Stimulated activated effector memory CD8-positive, alpha-beta T cell treated with anti-CD3 and anti-CD28 coated beads, Interleukin-12 subunit alpha, Interleukin-12 subunit beta, amount 100 ng/mL, for 72 hours (primary cell): ENCODE measurements around the gene ZNF79.
A peak's percentile ranks its signal among the peaks of the same experiment; 100 is the strongest.

Experiments used
- ATAC-seq: fragments of 150-1000 bp; cut with Tn5 transposase; 2 replicates; pipeline ENCODE4 v1.10.0; 2021
- DNase-seq, 2 donors: peaks; one replicate each; pipeline ENCODE4 v3.0.0; 2021 to 2022; ENCODE audit warnings: low spot score in 2 of 2
- H3K27ac Mint-ChIP-seq: one replicate; pipeline ENCODE4 v1.8.0; 2022; ENCODE audit warnings: mild to moderate bottlenecking, mixed read lengths
- H3K36me3 Mint-ChIP-seq: one replicate; pipeline ENCODE4 v1.8.0; 2022; ENCODE audit warnings: mild to moderate bottlenecking, mixed read lengths
- H3K4me1 Mint-ChIP-seq: one replicate; pipeline ENCODE4 v1.8.0; 2022; ENCODE audit warnings: mixed read lengths
- H3K4me3 Mint-ChIP-seq: one replicate; pipeline ENCODE4 v1.8.0; 2022; ENCODE audit warnings: mild to moderate bottlenecking, mixed read lengths
- H3K9me3 Mint-ChIP-seq: one replicate; pipeline ENCODE4 v1.8.0; 2022; ENCODE audit warnings: mixed read lengths

ZNF79 gene

GRCh38 chr9:127489471-127490115, 65.4 kb downstream of the ZNF79 start:
- H3K27ac Mint-ChIP-seq = no peak overlapping the region
- no peaks in the 10 kb centered on the region for H3K4me1 Mint-ChIP-seq
- H3K4me3 Mint-ChIP-seq = no peak overlapping the region
- ATAC-seq = no peak
- no peak for DNase-seq
- no peaks in the 10 kb centered on the region for H3K9me3 Mint-ChIP-seq
- peaks cover 58% of the 10 kb centered on the region for H3K36me3 Mint-ChIP-seq

- Mint-ChIP-seq H3K4me1 (no peaks in the 10 kb centered on the region), H3K9me3 (no peaks in the 10 kb centered on the region), H3K27ac (no peak overlapping the region), H3K36me3 (peaks cover 47% of the 10 kb centered on the region), H3K4me3 (no peak overlapping the region)
- DNase-seq (no peak), ATAC-seq (no peak)
Measured at GRCh38 chr9:127490535-127491230, 66.5 kb downstream of the ZNF79 start.

- Mint-ChIP-seq H3K36me3 (peaks cover 49% of the 10 kb centered on the region), H3K9me3 (no peaks in the 10 kb centered on the region), H3K27ac (no peak overlapping the region), H3K4me3 (no peak overlapping the region), H3K4me1 (no peaks in the 10 kb centered on the region)
- DNase-seq = no peak
- peak; percentile 11 for ATAC-seq
Measured at GRCh38 chr9:127491516-127491915, 67.3 kb downstream of the ZNF79 start.

- no peak overlapping the region for H3K27ac Mint-ChIP-seq
- DNase-seq = no peak
- no peak for ATAC-seq
- H3K36me3 Mint-ChIP-seq = peaks cover 50% of the 10 kb centered on the region
- H3K4me3 Mint-ChIP-seq = no peak overlapping the region
- H3K4me1 Mint-ChIP-seq = no peaks in the 10 kb centered on the region
- no peaks in the 10 kb centered on the region for H3K9me3 Mint-ChIP-seq
Measured at GRCh38 chr9:127492616-127493015, 68.4 kb downstream of the ZNF79 start.

- H3K9me3 Mint-ChIP-seq = no peaks in the 10 kb centered on the region
- H3K36me3 Mint-ChIP-seq = peaks cover 42% of the 10 kb centered on the region
- no peak overlapping the region for H3K27ac Mint-ChIP-seq
- no peak overlapping the region for H3K4me3 Mint-ChIP-seq
- H3K4me1 Mint-ChIP-seq = no peaks in the 10 kb centered on the region
- DNase-seq = no peak
- ATAC-seq = no peak
Measured at GRCh38 chr9:127493592-127494303, 69.6 kb downstream of the ZNF79 start.

GRCh38 chr9:127494304-127494702, 70.1 kb downstream of the ZNF79 start:
- DNase-seq (no peak), ATAC-seq (no peak)
- H3K9me3 Mint-ChIP-seq = no peaks in the 10 kb centered on the region
- H3K4me1 Mint-ChIP-seq = no peaks in the 10 kb centered on the region
- H3K27ac Mint-ChIP-seq = no peak overlapping the region
- peaks cover 37% of the 10 kb centered on the region for H3K36me3 Mint-ChIP-seq
- H3K4me3 Mint-ChIP-seq = no peak overlapping the region
